OCI-LY1 (cell line): ENCODE measurements around the gene CFAP46.

Experiments
- CTCF ChIP-seq: fragments of 200-600 bp; sonication (generic), shearing (Covaris generic); IDR thresholded peaks from 2 replicates; pipeline ENCODE4 v1.5.1; 2017; ENCODE audit warnings: mild to moderate bottlenecking, antibody characterized with exemption, low read length, moderate library complexity, mixed read lengths
- EZH2 ChIP-seq: fragments of 200-600 bp; sonication (generic), shearing (Covaris generic); IDR thresholded peaks from 2 replicates; pipeline ENCODE4 v1.8.0; 2017; ENCODE audit warnings: borderline replicate concordance, mixed run types, mild to moderate bottlenecking, antibody characterized with exemption, low read length, moderate library complexity, mixed read lengths

GRCh38 chr10:132940791-132941465 is 1.4 kb downstream of the CFAP46 start:
- TF ChIP-seq CTCF, result no peak
- no peak for TF ChIP-seq EZH2
